ENCODE results near the gene WNT10A. TPM values are rescaled to one million over a fixed set of nuclear protein-coding genes. Genes with fewer than 3 reads are reported as not detected.

The WNT10A gene
- total RNA-seq, 1 donor from 2014 or later: 0.35 TPM

DNA sequence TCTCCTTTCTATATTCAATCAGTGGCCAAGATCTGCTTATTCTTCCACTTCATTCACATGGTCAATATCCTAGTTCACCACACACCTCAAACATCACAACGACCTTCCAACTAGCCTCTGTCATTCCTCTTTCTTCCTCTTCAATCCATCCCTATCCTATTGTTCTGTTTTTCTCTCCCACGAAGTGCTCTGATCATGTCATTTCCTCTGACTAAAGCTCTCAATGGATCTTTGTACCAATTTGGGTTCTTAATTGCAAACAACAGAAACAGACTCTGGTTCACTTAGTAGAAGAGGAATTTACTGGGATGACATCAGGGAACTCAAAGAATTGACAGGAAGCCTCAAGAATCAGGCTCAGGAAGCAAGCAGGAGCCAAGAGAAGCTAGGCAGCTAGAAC, 23.5 kb downstream of the WNT10A start:
- H3K27ac ChIP-seq: no peak overlapping the region
- H3K4me1 ChIP-seq: peaks cover 9% of the 10 kb centered on the region
- no peak for DNase-seq
- no peak for ATAC-seq
- intact Hi-C loops (cut with DNase I): no loop called here
- no peaks in the 10 kb centered on the region for H3K36me3 ChIP-seq
- no peak overlapping the region for H3K4me3 ChIP-seq
- peaks cover 61% of the 10 kb centered on the region for H3K27me3 ChIP-seq (ENCODE audit: low read depth)
- H3K9me3 ChIP-seq: no peaks in the 10 kb centered on the region
- TF ChIP-seq, protein P1, sequence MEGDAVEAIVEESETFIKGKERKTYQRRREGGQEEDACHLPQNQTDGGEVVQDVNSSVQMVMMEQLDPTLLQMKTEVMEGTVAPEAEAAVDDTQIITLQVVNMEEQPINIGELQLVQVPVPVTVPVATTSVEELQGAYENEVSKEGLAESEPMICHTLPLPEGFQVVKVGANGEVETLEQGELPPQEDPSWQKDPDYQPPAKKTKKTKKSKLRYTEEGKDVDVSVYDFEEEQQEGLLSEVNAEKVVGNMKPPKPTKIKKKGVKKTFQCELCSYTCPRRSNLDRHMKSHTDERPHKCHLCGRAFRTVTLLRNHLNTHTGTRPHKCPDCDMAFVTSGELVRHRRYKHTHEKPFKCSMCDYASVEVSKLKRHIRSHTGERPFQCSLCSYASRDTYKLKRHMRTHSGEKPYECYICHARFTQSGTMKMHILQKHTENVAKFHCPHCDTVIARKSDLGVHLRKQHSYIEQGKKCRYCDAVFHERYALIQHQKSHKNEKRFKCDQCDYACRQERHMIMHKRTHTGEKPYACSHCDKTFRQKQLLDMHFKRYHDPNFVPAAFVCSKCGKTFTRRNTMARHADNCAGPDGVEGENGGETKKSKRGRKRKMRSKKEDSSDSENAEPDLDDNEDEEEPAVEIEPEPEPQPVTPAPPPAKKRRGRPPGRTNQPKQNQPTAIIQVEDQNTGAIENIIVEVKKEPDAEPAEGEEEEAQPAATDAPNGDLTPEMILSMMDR (IDR thresholded peaks at IDR 0.05): no peak

DNA sequence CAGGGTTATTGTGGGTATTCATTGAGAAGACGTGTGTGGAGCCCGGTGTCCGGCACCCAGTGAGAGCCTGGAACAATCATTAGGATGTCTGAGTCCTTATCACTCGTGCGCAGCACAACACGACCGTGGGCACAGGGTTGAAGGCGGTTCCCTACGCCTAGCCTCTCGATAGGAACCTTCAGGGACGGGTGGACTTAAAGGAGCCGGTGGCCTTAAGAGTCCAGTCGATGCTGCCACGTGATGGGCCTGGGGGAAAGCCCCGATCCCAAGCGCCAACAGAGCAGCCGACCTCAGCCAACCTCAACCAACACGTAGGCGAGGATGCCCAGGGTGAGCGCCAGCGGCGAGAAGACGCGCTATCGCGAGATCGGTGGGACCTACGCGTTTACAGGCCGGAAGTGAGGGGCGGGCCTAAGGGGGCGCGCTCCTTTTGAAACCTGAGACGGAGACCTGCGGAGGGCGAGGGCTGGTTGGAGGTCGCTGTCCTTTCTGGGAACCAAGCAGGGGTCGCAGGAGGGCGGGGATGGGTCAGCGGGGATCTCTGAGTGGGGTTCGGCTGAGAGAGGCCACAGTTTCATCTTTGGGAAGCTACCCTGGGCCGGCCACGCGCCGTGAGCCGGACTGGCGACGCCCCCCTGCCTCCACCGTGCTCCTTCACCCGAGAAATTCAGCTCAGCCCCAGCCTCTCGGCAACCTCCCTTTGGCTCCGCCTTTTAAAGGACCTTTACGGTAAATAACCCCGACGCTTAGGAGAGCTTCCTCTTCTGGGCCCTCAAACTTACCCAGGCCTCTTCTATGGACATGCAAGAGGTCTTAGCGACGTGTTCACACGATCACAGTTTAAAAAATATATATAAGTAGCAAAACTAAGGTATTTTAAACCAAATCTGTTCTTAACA, 28.3 kb downstream of the WNT10A start:
- ATAC-seq: peak; percentile 96 to 99
- peaks cover 15% of the 10 kb centered on the region for H3K4me1 ChIP-seq
- H3K27me3 ChIP-seq (ENCODE audit: low read depth): peaks cover 25% of the 10 kb centered on the region
- no peaks in the 10 kb centered on the region for H3K36me3 ChIP-seq
- intact Hi-C loops (cut with DNase I): no loop called here
- H3K4me3 ChIP-seq: peak overlapping the region; percentile 61
- H3K9me3 ChIP-seq: no peaks in the 10 kb centered on the region
- TF ChIP-seq, protein P1 (IDR thresholded peaks at IDR 0.05): no peak
- DNase-seq: peak; percentile 91
- H3K27ac ChIP-seq: no peak overlapping the region

DNA sequence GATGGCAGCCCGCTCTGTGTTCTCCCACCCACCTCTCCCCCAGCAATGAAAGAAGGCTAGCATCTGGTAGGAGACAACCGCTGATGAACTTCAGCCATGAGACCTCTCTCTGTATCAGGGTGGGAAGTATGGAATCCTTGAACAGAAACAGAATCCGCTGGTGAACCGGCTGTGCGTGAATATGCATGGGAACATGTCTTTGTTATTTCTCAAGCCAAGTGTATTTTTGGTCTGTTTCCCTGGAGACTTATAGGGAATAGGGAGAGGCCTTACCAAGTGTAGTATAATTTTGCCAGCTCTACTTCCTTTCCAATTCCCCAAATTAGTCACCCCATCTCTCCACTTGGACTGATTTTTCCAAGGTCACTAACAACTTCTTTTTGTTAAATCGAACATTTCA, 30.1 kb downstream of the WNT10A start:
- DNase-seq: no peak
- intact Hi-C loops (cut with DNase I): no loop called here

DNA sequence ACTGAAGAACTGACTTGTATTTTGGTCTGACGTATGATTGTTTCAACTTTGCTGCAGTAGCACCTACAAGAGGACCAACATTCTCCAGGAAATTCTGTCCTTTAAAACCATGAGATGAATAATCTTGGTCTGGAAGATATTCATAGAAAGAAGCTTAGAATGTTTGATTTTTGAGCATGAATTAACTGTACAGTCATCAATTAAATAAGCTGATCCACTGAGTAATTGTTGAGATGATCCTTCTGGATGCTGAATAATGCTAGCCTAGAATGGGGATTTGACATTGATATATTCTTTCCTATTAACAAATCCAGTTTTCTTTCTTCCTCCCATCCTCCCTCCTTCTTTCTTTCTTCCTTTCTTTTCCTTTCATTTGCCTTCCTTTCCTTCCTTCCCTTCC, 39.9 kb downstream of the WNT10A start:
- H3K4me1 ChIP-seq: no peaks in the 10 kb centered on the region
- no peak overlapping the region for H3K27ac ChIP-seq
- DNase-seq (no peak), ATAC-seq (no peak)
- TF ChIP-seq, protein P1 (IDR thresholded peaks at IDR 0.05): no peak
- H3K27me3 ChIP-seq (ENCODE audit: low read depth): peaks cover 49% of the 10 kb centered on the region
- no peaks in the 10 kb centered on the region for H3K36me3 ChIP-seq
- intact Hi-C loops (cut with DNase I): no loop called here
- H3K9me3 ChIP-seq: no peaks in the 10 kb centered on the region
- H3K4me3 ChIP-seq: no peak overlapping the region

More for the DNA sequence above, 30.1 kb downstream of the WNT10A start:
- Histone ChIP-seq H3K9me3 (no peaks in the 10 kb centered on the region), H3K4me1 (peaks cover 15% of the 10 kb centered on the region), H3K36me3 (no peaks in the 10 kb centered on the region), H3K27me3 (ENCODE audit: low read depth) (peaks cover 20% of the 10 kb centered on the region), H3K27ac (no peak overlapping the region), H3K4me3 (no peak overlapping the region)
- ATAC-seq: no peak
- TF ChIP-seq, protein P1 (IDR thresholded peaks at IDR 0.05): no peak

DNA sequence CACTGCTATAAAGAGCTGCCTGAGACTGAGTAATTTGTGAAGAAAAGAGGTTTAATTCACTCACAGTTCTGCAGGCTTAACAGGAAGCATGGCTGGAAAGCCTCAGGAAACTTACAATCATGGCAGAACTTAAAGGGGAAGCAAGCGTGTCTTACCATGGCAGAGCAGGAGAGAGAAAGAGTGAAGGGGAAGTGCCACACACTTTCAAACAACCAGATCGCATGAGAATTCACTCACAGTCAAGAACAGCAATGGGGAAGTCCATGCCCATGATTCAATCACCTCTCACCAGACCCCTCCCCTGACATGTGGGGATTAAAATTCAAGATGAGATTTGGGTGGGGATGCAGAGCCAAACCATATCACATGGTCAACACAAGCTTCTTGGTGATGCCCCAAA, 44.1 kb downstream of the WNT10A start:
- TF ChIP-seq, protein P1 (IDR thresholded peaks at IDR 0.05): no peak
- no peak for ATAC-seq
- DNase-seq: no peak
- no peaks in the 10 kb centered on the region for H3K4me1 ChIP-seq
- no peak overlapping the region for H3K4me3 ChIP-seq
- intact Hi-C loops (cut with DNase I): no loop called here
- H3K9me3 ChIP-seq: no peaks in the 10 kb centered on the region
- no peak overlapping the region for H3K27ac ChIP-seq
- peaks cover 36% of the 10 kb centered on the region for H3K27me3 ChIP-seq (ENCODE audit: low read depth)
- no peaks in the 10 kb centered on the region for H3K36me3 ChIP-seq
